C4-2B (cell line): Measurements from ENCODE around the gene ETV6.

Source experiments
- CTCF ChIP-seq: fragments of 450-650 bp; conservative IDR thresholded peaks from 2 replicates; pipeline ENCODE4 v1.5.1; 2017; ENCODE audit warnings: mild to moderate bottlenecking
- ZFX ChIP-seq: fragments of 450-650 bp; IDR thresholded peaks from 2 replicates; pipeline ENCODE4 v1.6.1; 2017

DNA sequence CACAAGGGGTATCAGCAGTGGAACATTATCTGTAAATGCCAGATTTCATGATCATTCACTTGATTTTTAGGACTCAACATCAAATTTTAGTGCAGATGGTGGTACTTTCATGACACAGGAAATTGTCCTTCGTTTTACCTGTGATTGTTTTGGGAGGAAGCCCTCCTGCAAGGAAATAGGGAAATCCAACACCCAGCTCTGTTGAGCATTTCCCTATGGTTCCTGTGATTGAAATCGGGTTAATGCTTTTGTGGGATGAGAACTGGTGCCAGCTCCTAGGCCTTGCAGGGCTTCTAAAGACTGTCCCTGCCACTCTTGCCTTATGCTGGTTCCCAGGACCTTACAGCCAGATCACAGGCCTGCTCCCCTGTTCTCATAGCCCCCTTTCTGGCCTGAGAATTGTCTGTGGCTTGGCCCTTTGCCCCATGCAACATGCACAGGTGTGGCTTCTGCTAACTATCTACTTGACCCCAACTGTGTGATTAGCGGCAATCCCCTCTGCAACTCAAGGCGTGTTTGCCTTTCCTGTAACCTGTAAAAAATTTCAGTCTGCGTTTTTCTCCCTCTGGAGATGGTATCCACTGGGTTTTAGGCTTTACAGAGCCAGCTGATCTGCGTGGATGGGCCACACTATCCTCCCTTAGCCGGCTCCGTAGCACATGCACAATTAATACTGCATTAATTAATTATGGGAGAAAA lies 112.5 kb downstream of the ETV6 start:
- TF ChIP-seq CTCF, result no peak
- no peak for TF ChIP-seq ZFX
